Measurements from ENCODE around the gene IPCEF1. TPM values are rescaled to one million over a fixed set of nuclear protein-coding genes. Genes with fewer than 3 reads are reported as not detected.

IPCEF1 gene
- total and polyA plus RNA-seq, 2 donors (not counting 1 experiment from before 2014, with no cell fraction given), result 0.03 to 0.33 TPM

DNA sequence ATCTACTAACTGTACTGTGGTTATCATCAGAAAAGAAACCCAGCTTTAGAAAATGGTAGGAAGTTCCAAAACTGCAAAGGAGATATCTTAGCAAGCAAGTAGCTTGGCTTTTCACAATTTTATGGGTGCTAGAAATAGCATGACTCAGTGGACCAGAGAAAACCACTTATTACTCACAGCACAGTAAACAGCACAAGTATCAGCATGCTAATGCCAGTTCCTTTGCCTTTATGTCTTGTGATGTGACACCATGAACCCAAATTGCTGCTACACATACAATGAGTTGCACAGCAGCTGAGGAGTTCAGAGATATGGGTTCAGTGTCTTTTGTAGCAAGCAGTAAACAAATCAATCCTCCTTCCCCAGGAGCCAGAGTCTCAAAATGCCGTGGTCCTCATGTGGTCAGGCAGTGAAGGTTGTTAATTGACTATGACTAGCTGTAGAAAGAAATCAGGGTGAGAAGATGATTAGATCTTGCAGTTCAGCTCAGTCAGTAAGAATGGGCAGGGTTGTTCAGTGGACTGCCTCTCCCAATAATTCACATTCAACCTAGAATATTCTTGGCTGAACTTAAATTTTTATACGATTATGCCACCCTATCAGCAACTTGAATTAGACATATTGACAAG lies 244.3 kb downstream of the IPCEF1 start:
- Histone ChIP-seq H3K27me3 (ENCODE audit: control insufficient read depth, insufficient read depth, low read length) (no peaks in the 10 kb centered on the region), H3K9me3 (ENCODE audit: control insufficient read depth, insufficient read depth, low read depth, low read length) (no peaks in the 10 kb centered on the region), H4K20me1 (ENCODE audit: control insufficient read depth, extremely low read depth, insufficient read depth, low read length) (no peaks in the 10 kb centered on the region), H3K9ac (ENCODE audit: insufficient read depth, low read length) (no peak overlapping the region), H3K4me3 (replicated peaks in 1 of 4; ENCODE audit: control extremely low read depth in 1 of 4, insufficient read depth in 1 of 4, low read depth in 3 of 4, low read length in 4 of 4) (no peak overlapping the region), H3K36me3 (ENCODE audit: control insufficient read depth, insufficient read depth, low read length) (no peaks in the 10 kb centered on the region), H3K4me2 (ENCODE audit: extremely low read depth, insufficient read depth, low read length) (no peak overlapping the region), H2AFZ (ENCODE audit: low read length) (no peak overlapping the region), H3K79me2 (ENCODE audit: control insufficient read depth, insufficient read depth, low read length) (no peaks in the 10 kb centered on the region), H3K4me1 (ENCODE audit: control insufficient read depth, extremely low read depth, insufficient read depth, low read length) (no peaks in the 10 kb centered on the region), H3K27ac (ENCODE audit: insufficient read depth, low read length) (no peak overlapping the region)
- TF ChIP-seq EZH2 (IDR thresholded peaks at IDR 0.05; ENCODE audit: low read length, missing control alignments), result no peak
- TF ChIP-seq, protein P1, sequence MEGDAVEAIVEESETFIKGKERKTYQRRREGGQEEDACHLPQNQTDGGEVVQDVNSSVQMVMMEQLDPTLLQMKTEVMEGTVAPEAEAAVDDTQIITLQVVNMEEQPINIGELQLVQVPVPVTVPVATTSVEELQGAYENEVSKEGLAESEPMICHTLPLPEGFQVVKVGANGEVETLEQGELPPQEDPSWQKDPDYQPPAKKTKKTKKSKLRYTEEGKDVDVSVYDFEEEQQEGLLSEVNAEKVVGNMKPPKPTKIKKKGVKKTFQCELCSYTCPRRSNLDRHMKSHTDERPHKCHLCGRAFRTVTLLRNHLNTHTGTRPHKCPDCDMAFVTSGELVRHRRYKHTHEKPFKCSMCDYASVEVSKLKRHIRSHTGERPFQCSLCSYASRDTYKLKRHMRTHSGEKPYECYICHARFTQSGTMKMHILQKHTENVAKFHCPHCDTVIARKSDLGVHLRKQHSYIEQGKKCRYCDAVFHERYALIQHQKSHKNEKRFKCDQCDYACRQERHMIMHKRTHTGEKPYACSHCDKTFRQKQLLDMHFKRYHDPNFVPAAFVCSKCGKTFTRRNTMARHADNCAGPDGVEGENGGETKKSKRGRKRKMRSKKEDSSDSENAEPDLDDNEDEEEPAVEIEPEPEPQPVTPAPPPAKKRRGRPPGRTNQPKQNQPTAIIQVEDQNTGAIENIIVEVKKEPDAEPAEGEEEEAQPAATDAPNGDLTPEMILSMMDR (conservative IDR thresholded peaks at IDR 0.05 in 1 of 2, IDR thresholded peaks at IDR 0.05 in 1 of 2; ENCODE audit: low read depth in 1 of 2, low read length in 2 of 2), result no peak
- peak in 1 of 2 donors; percentile 20 for DNase-seq (ENCODE audit: low read depth in 2 of 2)

DNA sequence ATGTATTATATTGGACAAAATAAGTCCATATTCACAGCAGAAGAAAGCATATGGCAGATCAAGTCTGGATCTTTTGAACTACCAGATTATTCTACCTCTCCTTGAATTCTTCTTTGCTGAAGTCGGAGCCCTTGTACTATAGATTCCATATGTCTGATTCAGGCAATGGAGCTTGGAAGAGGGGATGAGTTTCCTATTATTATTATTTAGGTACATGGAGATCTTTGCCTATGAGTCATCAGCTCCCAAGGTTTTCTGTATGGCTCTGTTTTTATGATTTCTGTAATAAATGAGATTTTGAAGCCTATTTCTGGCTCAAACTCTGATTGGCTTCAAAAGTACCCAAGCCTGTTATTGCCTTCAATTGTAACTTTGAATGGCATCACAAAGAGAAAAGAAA lies 245.6 kb downstream of the IPCEF1 start:
- Histone ChIP-seq H3K79me2 (ENCODE audit: control insufficient read depth, insufficient read depth, low read length) (no peaks in the 10 kb centered on the region), H3K36me3 (ENCODE audit: control insufficient read depth, insufficient read depth, low read length) (no peaks in the 10 kb centered on the region), H3K27ac (ENCODE audit: insufficient read depth, low read length) (no peak overlapping the region), H3K4me1 (ENCODE audit: control insufficient read depth, extremely low read depth, insufficient read depth, low read length) (no peaks in the 10 kb centered on the region), H3K9ac (ENCODE audit: insufficient read depth, low read length) (no peak overlapping the region), H3K4me2 (ENCODE audit: extremely low read depth, insufficient read depth, low read length) (no peak overlapping the region), H3K9me3 (ENCODE audit: control insufficient read depth, insufficient read depth, low read depth, low read length) (no peaks in the 10 kb centered on the region), H3K4me3 (replicated peaks in 1 of 4; ENCODE audit: control extremely low read depth in 1 of 4, insufficient read depth in 1 of 4, low read depth in 3 of 4, low read length in 4 of 4) (no peak overlapping the region), H4K20me1 (ENCODE audit: control insufficient read depth, extremely low read depth, insufficient read depth, low read length) (no peaks in the 10 kb centered on the region), H2AFZ (ENCODE audit: low read length) (no peak overlapping the region), H3K27me3 (ENCODE audit: control insufficient read depth, insufficient read depth, low read length) (no peaks in the 10 kb centered on the region)
- TF ChIP-seq, protein P1 (conservative IDR thresholded peaks at IDR 0.05 in 1 of 2, IDR thresholded peaks at IDR 0.05 in 1 of 2; ENCODE audit: low read depth in 1 of 2, low read length in 2 of 2), result no peak
- TF ChIP-seq EZH2 (IDR thresholded peaks at IDR 0.05; ENCODE audit: low read length, missing control alignments), result no peak
- DNase-seq (ENCODE audit: low read depth in 2 of 2), result no peak

DNA sequence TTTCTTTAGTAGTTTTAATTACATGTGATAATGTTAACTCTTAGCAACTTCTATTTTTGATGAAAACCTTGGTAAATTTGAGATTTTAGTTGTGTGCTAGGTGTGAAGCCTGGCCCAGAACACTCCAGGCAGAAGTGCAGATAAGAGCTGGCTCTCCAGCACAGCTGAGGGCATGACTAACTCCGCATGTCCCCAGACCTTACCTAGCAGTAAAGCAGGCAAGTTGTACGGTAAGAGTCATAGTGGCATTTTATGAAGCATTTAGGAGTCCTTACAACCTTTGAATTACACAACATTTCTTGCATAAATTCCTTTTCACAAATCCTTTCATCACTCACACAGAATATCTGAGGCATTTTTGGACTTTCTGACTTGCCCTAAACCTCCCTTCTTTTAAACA lies 250.4 kb downstream of the IPCEF1 start:
- no peaks in the 10 kb centered on the region for H4K20me1 ChIP-seq (ENCODE audit: control insufficient read depth, extremely low read depth, insufficient read depth, low read length)
- no peaks in the 10 kb centered on the region for H3K79me2 ChIP-seq (ENCODE audit: control insufficient read depth, insufficient read depth, low read length)
- no peaks in the 10 kb centered on the region for H3K27me3 ChIP-seq (ENCODE audit: control insufficient read depth, insufficient read depth, low read length)
- H3K27ac ChIP-seq (ENCODE audit: insufficient read depth, low read length), result no peak overlapping the region
- no peak overlapping the region for H3K4me2 ChIP-seq (ENCODE audit: extremely low read depth, insufficient read depth, low read length)
- H3K9me3 ChIP-seq (ENCODE audit: control insufficient read depth, insufficient read depth, low read depth, low read length), result no peaks in the 10 kb centered on the region
- no peaks in the 10 kb centered on the region for H3K4me1 ChIP-seq (ENCODE audit: control insufficient read depth, extremely low read depth, insufficient read depth, low read length)
- no peaks in the 10 kb centered on the region for H3K36me3 ChIP-seq (ENCODE audit: control insufficient read depth, insufficient read depth, low read length)
- H3K9ac ChIP-seq (ENCODE audit: insufficient read depth, low read length), result no peak overlapping the region
- no peak overlapping the region for H3K4me3 ChIP-seq (replicated peaks in 1 of 4; ENCODE audit: control extremely low read depth in 1 of 4, insufficient read depth in 1 of 4, low read depth in 3 of 4, low read length in 4 of 4)
- TF ChIP-seq EZH2 (IDR thresholded peaks at IDR 0.05; ENCODE audit: low read length, missing control alignments), result no peak
- TF ChIP-seq, protein P1 (conservative IDR thresholded peaks at IDR 0.05 in 1 of 2, IDR thresholded peaks at IDR 0.05 in 1 of 2; ENCODE audit: low read depth in 1 of 2, low read length in 2 of 2), result no peak
- no peak overlapping the region for H2AFZ ChIP-seq (ENCODE audit: low read length)
- no peak for DNase-seq (ENCODE audit: low read depth in 2 of 2)

Other genes starting within 250 kb of the IPCEF1 start
- gene CNKSR3, start 153.9 kb upstream of the IPCEF1 start, total RNA-seq, result 3.9 and 14.0 TPM in 2 replicates
- 5.5 and 9.7 TPM in 2 replicates for gene CNKSR3, start 153.9 kb upstream of the IPCEF1 start, polyA plus RNA-seq

All from fibroblast of lung (primary cell).